Uterus (tissue), 2 donors: Measurements from ENCODE around the gene EYS.

Source experiments
- CTCF ChIP-seq, 4 experiments: fragments of 200-600 bp in 2 of 4; fragments of 450-650 bp in 2 of 4; sonication (generic) in 2 of 4; IDR thresholded peaks; one replicate each; pipeline ENCODE4 v1.5.1; 2016 to 2019; ENCODE audit warnings: antibody characterized with exemption in 4 of 4, mild to moderate bottlenecking in 2 of 4, moderate library complexity in 1 of 4
- POLR2A ChIP-seq, 2 donors: fragments of 450-650 bp; IDR thresholded peaks; one replicate each; pipeline ENCODE4 v1.6.1; 2016; ENCODE audit warnings: antibody characterized with exemption in 2 of 2, mild to moderate bottlenecking in 1 of 2, moderate library complexity in 1 of 2

- TF ChIP-seq CTCF (IDR thresholded peaks at IDR 0.05) (no peak), POLR2A (IDR thresholded peaks at IDR 0.05) (no peak)
Measured at GRCh38 chr6:64072686-64073085, 1634.3 kb downstream of the EYS start.
